SJCRH30 (cell line): ENCODE measurements around the gene GPR158. TPM values are rescaled to one million over a fixed set of nuclear protein-coding genes. Genes with fewer than 3 reads are reported as not detected.

Experiments used
- DNase-seq, 2 experiments: peaks; one replicate each; pipeline ENCODE4 v3.0.0-alpha.2; 2015 to 2020
- H3K27ac ChIP-seq: fragments of 250-450 bp; sonication (Bioruptor Pico); 2 replicates; pipeline ENCODE4 v1.5.1; 2020; ENCODE audit warnings: mild to moderate bottlenecking, moderate library complexity
- H3K27me3 ChIP-seq: fragments of 250-450 bp; sonication (Bioruptor Pico); 2 replicates; pipeline ENCODE4 v1.5.1; 2020; ENCODE audit warnings: mild to moderate bottlenecking, moderate library complexity
- H3K36me3 ChIP-seq: fragments of 250-450 bp; sonication (Bioruptor Pico); 2 replicates; pipeline ENCODE4 v1.5.1; 2020; ENCODE audit warnings: mild to moderate bottlenecking, moderate library complexity
- H3K4me1 ChIP-seq: fragments of 250-450 bp; sonication (Bioruptor Pico); 2 replicates; pipeline ENCODE4 v1.5.1; 2020; ENCODE audit warnings: mild to moderate bottlenecking, moderate library complexity
- H3K4me3 ChIP-seq: fragments of 250-450 bp; sonication (Bioruptor Pico); 2 replicates; pipeline ENCODE4 v1.5.1; 2020; ENCODE audit warnings: mild to moderate bottlenecking, moderate library complexity
- H3K9me3 ChIP-seq: fragments of 250-450 bp; sonication (Bioruptor Pico); replicated peaks from 2 replicates; pipeline ENCODE4 v1.5.1; 2020; ENCODE audit warnings: mild to moderate bottlenecking, moderate library complexity
- total RNA-seq: library from RNA; depleted of rRNA; stranded (reverse); fragments of >200 nt; shearing (Covaris generic); gene quantifications from 2 replicates; pipeline ENCODE4 v1.2.3, GENCODE V29; 2014

The GPR158 gene
- total RNA-seq, 1 experiment from 2014 or later = 6.8 TPM

GRCh38 chr10:25232204-25232603 lies 57.4 kb downstream of the GPR158 start:
- Histone ChIP-seq H3K27me3 (peaks cover 5% of the 10 kb centered on the region; the same call in 1 of the 2 replicates), H3K27ac (no peak overlapping the region), H3K4me1 (no peaks in the 10 kb centered on the region), H3K4me3 (no peak overlapping the region), H3K9me3 (no peaks in the 10 kb centered on the region), H3K36me3 (no peaks in the 10 kb centered on the region)
- no peak for DNase-seq

GRCh38 chr10:25245165-25245564 lies 70.4 kb downstream of the GPR158 start:
- DNase-seq = no peak
- Histone ChIP-seq H3K4me3 (no peak overlapping the region), H3K9me3 (no peaks in the 10 kb centered on the region), H3K27me3 (peaks cover 3% of the 10 kb centered on the region; the same call in 1 of the 2 replicates), H3K36me3 (no peaks in the 10 kb centered on the region), H3K4me1 (no peaks in the 10 kb centered on the region), H3K27ac (no peak overlapping the region)

GRCh38 chr10:25257646-25258045 lies 82.8 kb downstream of the GPR158 start:
- DNase-seq = no peak
- no peaks in the 10 kb centered on the region for H3K9me3 ChIP-seq
- H3K4me3 ChIP-seq = no peak overlapping the region
- H3K4me1 ChIP-seq = no peaks in the 10 kb centered on the region
- H3K27ac ChIP-seq = no peak overlapping the region
- no peaks in the 10 kb centered on the region for H3K27me3 ChIP-seq
- no peaks in the 10 kb centered on the region for H3K36me3 ChIP-seq

GRCh38 chr10:25261110-25261509 lies 86.3 kb downstream of the GPR158 start:
- H3K4me1 ChIP-seq = no peaks in the 10 kb centered on the region
- no peak overlapping the region for H3K4me3 ChIP-seq
- no peaks in the 10 kb centered on the region for H3K36me3 ChIP-seq
- DNase-seq = no peak
- H3K27me3 ChIP-seq = no peaks in the 10 kb centered on the region
- H3K27ac ChIP-seq = no peak overlapping the region
- no peaks in the 10 kb centered on the region for H3K9me3 ChIP-seq

- H3K4me3 ChIP-seq = no peak overlapping the region
- H3K27me3 ChIP-seq = no peaks in the 10 kb centered on the region
- H3K9me3 ChIP-seq = no peaks in the 10 kb centered on the region
- H3K36me3 ChIP-seq = no peaks in the 10 kb centered on the region
- DNase-seq = peak in 1 of 2 experiments; percentile 9
- H3K27ac ChIP-seq = no peak overlapping the region
- H3K4me1 ChIP-seq = no peaks in the 10 kb centered on the region
Measured at GRCh38 chr10:25261558-25261957, 86.8 kb downstream of the GPR158 start.

GRCh38 chr10:25263931-25264330 lies 89.1 kb downstream of the GPR158 start:
- Histone ChIP-seq H3K9me3 (no peaks in the 10 kb centered on the region), H3K36me3 (no peaks in the 10 kb centered on the region), H3K27ac (no peak overlapping the region), H3K4me1 (no peaks in the 10 kb centered on the region), H3K27me3 (no peaks in the 10 kb centered on the region), H3K4me3 (no peak overlapping the region)
- DNase-seq = no peak

GRCh38 chr10:25278180-25278579 lies 103.4 kb downstream of the GPR158 start:
- H3K27ac ChIP-seq = no peak overlapping the region
- DNase-seq = no peak
- no peaks in the 10 kb centered on the region for H3K4me1 ChIP-seq
- H3K27me3 ChIP-seq = no peaks in the 10 kb centered on the region
- H3K9me3 ChIP-seq = peaks cover 7% of the 10 kb centered on the region
- no peaks in the 10 kb centered on the region for H3K36me3 ChIP-seq
- H3K4me3 ChIP-seq = no peak overlapping the region

- Histone ChIP-seq H3K27ac (no peak overlapping the region), H3K4me1 (no peaks in the 10 kb centered on the region), H3K4me3 (no peak overlapping the region), H3K36me3 (no peaks in the 10 kb centered on the region), H3K27me3 (no peaks in the 10 kb centered on the region), H3K9me3 (peaks cover 7% of the 10 kb centered on the region)
- no peak for DNase-seq
Measured at GRCh38 chr10:25280076-25280475, 105.3 kb downstream of the GPR158 start.

- H3K9me3 ChIP-seq = peaks cover 7% of the 10 kb centered on the region
- H3K4me3 ChIP-seq = no peak overlapping the region
- H3K4me1 ChIP-seq = no peaks in the 10 kb centered on the region
- no peaks in the 10 kb centered on the region for H3K36me3 ChIP-seq
- no peaks in the 10 kb centered on the region for H3K27me3 ChIP-seq
- DNase-seq = no peak
- no peak overlapping the region for H3K27ac ChIP-seq
Measured at GRCh38 chr10:25280573-25280972, 105.8 kb downstream of the GPR158 start.

GRCh38 chr10:25285809-25286208 lies 111.0 kb downstream of the GPR158 start:
- Histone ChIP-seq H3K27ac (no peak overlapping the region), H3K9me3 (no peaks in the 10 kb centered on the region), H3K36me3 (no peaks in the 10 kb centered on the region), H3K4me3 (no peak overlapping the region), H3K4me1 (no peaks in the 10 kb centered on the region), H3K27me3 (peaks cover 4% of the 10 kb centered on the region; the same call in 1 of the 2 replicates)
- DNase-seq = no peak

GRCh38 chr10:25288181-25288580 lies 113.4 kb downstream of the GPR158 start:
- DNase-seq = no peak
- no peak overlapping the region for H3K27ac ChIP-seq
- peaks cover 4% of the 10 kb centered on the region; the same call in 1 of the 2 replicates for H3K27me3 ChIP-seq
- H3K36me3 ChIP-seq = no peaks in the 10 kb centered on the region
- no peaks in the 10 kb centered on the region for H3K9me3 ChIP-seq
- H3K4me3 ChIP-seq = no peak overlapping the region
- H3K4me1 ChIP-seq = no peaks in the 10 kb centered on the region

- peaks cover 4% of the 10 kb centered on the region; the same call in 1 of the 2 replicates for H3K27me3 ChIP-seq
- no peak for DNase-seq
- no peak overlapping the region for H3K4me3 ChIP-seq
- no peak overlapping the region for H3K27ac ChIP-seq
- H3K36me3 ChIP-seq = no peaks in the 10 kb centered on the region
- H3K4me1 ChIP-seq = no peaks in the 10 kb centered on the region
- H3K9me3 ChIP-seq = no peaks in the 10 kb centered on the region
Measured at GRCh38 chr10:25294032-25294926, 119.5 kb downstream of the GPR158 start.

- H3K9me3 ChIP-seq = no peaks in the 10 kb centered on the region
- H3K4me1 ChIP-seq = no peaks in the 10 kb centered on the region
- H3K27me3 ChIP-seq = no peaks in the 10 kb centered on the region
- no peak overlapping the region for H3K4me3 ChIP-seq
- H3K36me3 ChIP-seq = no peaks in the 10 kb centered on the region
- no peak overlapping the region for H3K27ac ChIP-seq
- no peak for DNase-seq
Measured at GRCh38 chr10:25296324-25296723, 121.5 kb downstream of the GPR158 start.

- no peaks in the 10 kb centered on the region for H3K4me1 ChIP-seq
- DNase-seq = no peak
- H3K4me3 ChIP-seq = no peak overlapping the region
- H3K9me3 ChIP-seq = no peaks in the 10 kb centered on the region
- H3K27ac ChIP-seq = no peak overlapping the region
- H3K27me3 ChIP-seq = no peaks in the 10 kb centered on the region
- no peaks in the 10 kb centered on the region for H3K36me3 ChIP-seq
Measured at GRCh38 chr10:25297466-25297865, 122.7 kb downstream of the GPR158 start.

GRCh38 chr10:25300073-25300472 lies 125.3 kb downstream of the GPR158 start:
- H3K36me3 ChIP-seq = no peaks in the 10 kb centered on the region
- no peak overlapping the region for H3K4me3 ChIP-seq
- DNase-seq = no peak
- no peak overlapping the region for H3K27ac ChIP-seq
- no peaks in the 10 kb centered on the region for H3K9me3 ChIP-seq
- H3K4me1 ChIP-seq = no peaks in the 10 kb centered on the region
- no peaks in the 10 kb centered on the region for H3K27me3 ChIP-seq

- Histone ChIP-seq H3K4me1 (no peaks in the 10 kb centered on the region), H3K4me3 (no peak overlapping the region), H3K36me3 (no peaks in the 10 kb centered on the region), H3K27ac (no peak overlapping the region), H3K9me3 (no peaks in the 10 kb centered on the region), H3K27me3 (no peaks in the 10 kb centered on the region)
- no peak for DNase-seq
Measured at GRCh38 chr10:25304606-25305005, 129.8 kb downstream of the GPR158 start.
